ENCODE results near the gene GUCY1B1.

Gene GUCY1B1

DNA sequence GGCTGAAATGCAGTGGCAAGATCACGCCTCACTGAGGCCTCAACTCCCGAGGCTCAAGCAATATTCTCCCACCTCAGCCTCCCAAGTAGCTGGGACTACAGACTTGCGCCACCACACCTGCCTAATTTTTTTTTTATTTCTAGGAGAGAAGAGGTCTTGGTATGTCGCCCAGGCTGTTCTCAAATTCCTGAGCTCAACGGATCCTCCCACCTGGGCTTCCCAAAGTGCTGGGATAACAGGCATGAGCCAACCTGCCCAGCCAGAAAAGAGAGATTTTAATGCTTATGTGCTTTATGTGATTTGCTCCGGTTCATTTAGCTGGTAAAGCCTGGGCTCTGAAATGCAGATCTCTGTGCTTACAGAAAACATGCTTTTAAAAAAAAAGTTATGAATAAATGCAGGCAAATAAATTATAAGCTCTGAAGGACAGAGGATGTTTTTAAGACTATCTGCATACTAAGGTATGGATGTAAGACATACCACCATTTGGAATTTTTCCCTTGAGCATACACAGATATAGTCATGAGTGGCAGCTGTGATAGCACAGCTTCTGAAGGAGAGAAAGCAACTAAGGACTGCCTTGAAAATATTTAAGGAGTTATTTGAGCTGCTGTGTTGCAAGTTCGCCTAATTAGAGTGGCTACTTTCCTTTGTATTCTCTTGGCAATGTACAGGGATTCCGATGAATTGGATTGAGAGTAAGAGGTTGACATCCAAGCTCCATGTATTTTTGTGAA lies 13.8 kb downstream of the GUCY1B1 start:
- no peak for DNase-seq (ENCODE audit: low spot score)
- Mint-ChIP-seq H3K27ac (no peak overlapping the region), H3K4me1 (ENCODE audit: low read depth) (no peaks in the 10 kb centered on the region), H3K9me3 (no peaks in the 10 kb centered on the region), H3K36me3 (ENCODE audit: low read depth) (no peaks in the 10 kb centered on the region), H3K4me3 (no peak overlapping the region), H3K27me3 (ENCODE audit: low read depth) (peaks cover 4% of the 10 kb centered on the region)

- Mint-ChIP-seq H3K4me1 (ENCODE audit: low read depth) (no peaks in the 10 kb centered on the region), H3K27ac (no peak overlapping the region), H3K9me3 (no peaks in the 10 kb centered on the region), H3K27me3 (ENCODE audit: low read depth) (peaks cover 4% of the 10 kb centered on the region), H3K4me3 (no peak overlapping the region), H3K36me3 (ENCODE audit: low read depth) (no peaks in the 10 kb centered on the region)
- no peak for DNase-seq (ENCODE audit: low spot score)
Measured at GRCh38 chr4:155773196-155773800, 14.5 kb downstream of the GUCY1B1 start.

DNA sequence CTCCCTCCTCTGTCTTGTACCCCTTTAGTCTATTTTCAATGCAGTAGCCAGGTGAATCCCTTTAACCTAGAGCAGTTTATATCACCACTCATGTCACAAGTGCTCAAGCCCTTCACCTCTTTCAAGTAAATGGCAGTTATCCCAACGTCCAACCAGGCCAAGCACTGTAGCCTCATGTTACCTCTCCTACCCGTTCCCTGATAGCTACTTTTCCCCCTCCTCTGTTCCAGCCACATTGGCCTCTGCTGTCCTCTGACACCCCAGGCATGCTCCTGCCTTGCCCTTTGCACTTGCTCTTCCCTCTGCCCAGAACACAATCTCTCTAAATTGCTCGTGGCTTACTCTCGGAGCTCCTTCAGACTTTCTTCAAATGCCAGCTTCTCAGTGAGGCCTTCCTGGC lies 15.2 kb downstream of the GUCY1B1 start:
- H3K4me1 Mint-ChIP-seq (ENCODE audit: low read depth) = no peaks in the 10 kb centered on the region
- no peak for DNase-seq (ENCODE audit: low spot score)
- peaks cover 2% of the 10 kb centered on the region for H3K27me3 Mint-ChIP-seq (ENCODE audit: low read depth)
- no peak overlapping the region for H3K27ac Mint-ChIP-seq
- H3K9me3 Mint-ChIP-seq = no peaks in the 10 kb centered on the region
- H3K36me3 Mint-ChIP-seq (ENCODE audit: low read depth) = no peaks in the 10 kb centered on the region
- no peak overlapping the region for H3K4me3 Mint-ChIP-seq

- H3K36me3 Mint-ChIP-seq (ENCODE audit: low read depth) = no peaks in the 10 kb centered on the region
- no peaks in the 10 kb centered on the region for H3K4me1 Mint-ChIP-seq (ENCODE audit: low read depth)
- no peak overlapping the region for H3K4me3 Mint-ChIP-seq
- H3K27me3 Mint-ChIP-seq (ENCODE audit: low read depth) = no peaks in the 10 kb centered on the region
- no peaks in the 10 kb centered on the region for H3K9me3 Mint-ChIP-seq
- H3K27ac Mint-ChIP-seq = no peak overlapping the region
- DNase-seq (ENCODE audit: low spot score) = no peak
Measured at GRCh38 chr4:155777971-155778735, 19.3 kb downstream of the GUCY1B1 start.

DNA sequence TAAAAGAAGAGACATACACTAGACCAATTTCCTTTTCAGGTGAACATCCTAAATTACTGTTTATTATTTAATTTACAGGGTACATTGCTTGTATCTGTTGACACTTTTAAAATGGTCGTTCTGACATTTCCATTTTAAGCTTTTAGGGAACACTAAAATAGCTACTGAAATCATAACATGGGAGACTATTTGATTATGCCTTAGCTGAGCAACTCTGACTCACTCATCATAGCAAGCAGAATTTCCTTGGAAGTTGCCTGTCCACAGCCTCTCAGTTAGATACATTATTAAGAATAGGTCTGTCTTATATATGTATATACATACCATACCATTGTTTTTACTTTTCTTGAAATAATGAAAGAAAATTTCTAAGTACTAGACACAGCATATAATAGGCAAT lies 22.0 kb downstream of the GUCY1B1 start:
- H3K9me3 Mint-ChIP-seq = no peaks in the 10 kb centered on the region
- no peaks in the 10 kb centered on the region for H3K27me3 Mint-ChIP-seq (ENCODE audit: low read depth)
- H3K4me3 Mint-ChIP-seq = no peak overlapping the region
- DNase-seq (ENCODE audit: low spot score) = no peak
- no peaks in the 10 kb centered on the region for H3K4me1 Mint-ChIP-seq (ENCODE audit: low read depth)
- H3K27ac Mint-ChIP-seq = no peak overlapping the region
- no peaks in the 10 kb centered on the region for H3K36me3 Mint-ChIP-seq (ENCODE audit: low read depth)

GRCh38 chr4:155781249-155781831 lies 22.5 kb downstream of the GUCY1B1 start:
- Mint-ChIP-seq H3K9me3 (no peaks in the 10 kb centered on the region), H3K4me3 (no peak overlapping the region), H3K36me3 (ENCODE audit: low read depth) (no peaks in the 10 kb centered on the region), H3K4me1 (ENCODE audit: low read depth) (no peaks in the 10 kb centered on the region), H3K27me3 (ENCODE audit: low read depth) (no peaks in the 10 kb centered on the region), H3K27ac (no peak overlapping the region)
- no peak for DNase-seq (ENCODE audit: low spot score)

- Mint-ChIP-seq H3K27ac (no peak overlapping the region), H3K36me3 (ENCODE audit: low read depth) (no peaks in the 10 kb centered on the region), H3K9me3 (no peaks in the 10 kb centered on the region), H3K4me1 (ENCODE audit: low read depth) (peaks cover 3% of the 10 kb centered on the region), H3K27me3 (ENCODE audit: low read depth) (no peaks in the 10 kb centered on the region), H3K4me3 (no peak overlapping the region)
- DNase-seq (ENCODE audit: low spot score) = no peak
Measured at GRCh38 chr4:155784637-155785036, 25.8 kb downstream of the GUCY1B1 start.

GRCh38 chr4:155785828-155786227 lies 27.0 kb downstream of the GUCY1B1 start:
- DNase-seq (ENCODE audit: low spot score) = no peak

DNA sequence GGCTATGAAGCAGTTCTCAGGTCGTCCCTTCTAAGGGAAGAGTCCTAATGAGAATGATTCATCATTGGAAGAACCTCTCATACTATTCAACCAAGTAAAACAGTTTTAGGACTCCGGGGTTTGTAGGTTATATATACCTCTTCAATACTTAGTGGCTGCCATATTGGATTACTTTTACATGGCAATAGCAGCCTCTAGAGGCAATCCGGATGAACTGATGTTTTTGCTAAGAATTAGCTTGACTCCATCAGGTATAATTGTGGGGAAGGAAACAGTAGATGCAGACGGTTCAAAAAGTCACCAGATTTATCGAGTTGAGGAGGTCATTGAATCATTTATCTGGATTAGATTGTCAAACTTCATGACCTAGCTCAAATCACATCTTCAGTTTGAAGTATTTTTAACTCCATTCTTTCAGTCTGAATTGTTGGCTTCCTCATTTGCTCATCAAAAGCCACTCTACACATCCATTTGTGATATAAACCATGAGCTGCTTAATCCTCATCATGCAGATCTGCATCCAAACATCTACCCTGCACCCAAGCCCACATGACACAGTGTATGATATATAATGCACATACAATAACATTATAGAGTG lies 28.4 kb downstream of the GUCY1B1 start:
- no peak overlapping the region for H3K4me3 Mint-ChIP-seq
- H3K4me1 Mint-ChIP-seq (ENCODE audit: low read depth) = peaks cover 3% of the 10 kb centered on the region
- H3K27me3 Mint-ChIP-seq (ENCODE audit: low read depth) = no peaks in the 10 kb centered on the region
- H3K36me3 Mint-ChIP-seq (ENCODE audit: low read depth) = no peaks in the 10 kb centered on the region
- no peak for DNase-seq (ENCODE audit: low spot score)
- H3K9me3 Mint-ChIP-seq = no peaks in the 10 kb centered on the region
- no peak overlapping the region for H3K27ac Mint-ChIP-seq

More at GRCh38 chr4:155785828-155786227, 27.0 kb downstream of the GUCY1B1 start:
- Mint-ChIP-seq H3K27me3 (ENCODE audit: low read depth) (no peaks in the 10 kb centered on the region), H3K27ac (no peak overlapping the region), H3K4me3 (no peak overlapping the region), H3K9me3 (no peaks in the 10 kb centered on the region), H3K4me1 (ENCODE audit: low read depth) (peaks cover 3% of the 10 kb centered on the region), H3K36me3 (ENCODE audit: low read depth) (no peaks in the 10 kb centered on the region)

GRCh38 chr4:155789391-155789790 lies 30.6 kb downstream of the GUCY1B1 start:
- Mint-ChIP-seq H3K4me1 (ENCODE audit: low read depth) (peaks cover 3% of the 10 kb centered on the region), H3K9me3 (no peaks in the 10 kb centered on the region), H3K27me3 (ENCODE audit: low read depth) (no peaks in the 10 kb centered on the region), H3K4me3 (no peak overlapping the region), H3K36me3 (ENCODE audit: low read depth) (no peaks in the 10 kb centered on the region), H3K27ac (no peak overlapping the region)
- DNase-seq (ENCODE audit: low spot score) = no peak

DNA sequence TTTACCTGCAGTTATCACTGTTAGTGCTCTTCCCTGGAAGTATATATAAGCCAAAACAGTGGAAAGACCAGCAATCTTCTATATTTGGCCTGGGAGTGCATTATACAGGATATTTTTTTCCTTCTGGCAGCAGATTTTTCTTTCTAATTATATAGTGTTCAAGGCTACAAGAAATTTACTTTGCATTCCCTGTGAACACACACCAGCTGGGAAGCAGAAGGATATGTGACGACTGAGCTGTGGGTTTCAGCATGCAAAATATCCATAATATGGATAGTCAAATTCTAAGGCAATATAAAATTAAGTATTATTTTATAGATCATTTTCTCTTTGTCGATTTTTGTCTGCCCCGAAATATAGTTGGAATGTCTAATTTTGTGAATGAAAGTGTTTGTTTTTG lies 31.2 kb downstream of the GUCY1B1 start:
- Mint-ChIP-seq H3K4me1 (ENCODE audit: low read depth) (peaks cover 3% of the 10 kb centered on the region), H3K36me3 (ENCODE audit: low read depth) (no peaks in the 10 kb centered on the region), H3K27ac (no peak overlapping the region), H3K4me3 (no peak overlapping the region), H3K27me3 (ENCODE audit: low read depth) (no peaks in the 10 kb centered on the region), H3K9me3 (no peaks in the 10 kb centered on the region)
- no peak for DNase-seq (ENCODE audit: low spot score)

- no peak for DNase-seq (ENCODE audit: low spot score)
- Mint-ChIP-seq H3K27me3 (ENCODE audit: low read depth) (no peaks in the 10 kb centered on the region), H3K9me3 (no peaks in the 10 kb centered on the region), H3K4me3 (no peak overlapping the region), H3K36me3 (ENCODE audit: low read depth) (no peaks in the 10 kb centered on the region), H3K4me1 (ENCODE audit: low read depth) (no peaks in the 10 kb centered on the region), H3K27ac (no peak overlapping the region)
Measured at GRCh38 chr4:155794589-155795236, 35.9 kb downstream of the GUCY1B1 start.

DNA sequence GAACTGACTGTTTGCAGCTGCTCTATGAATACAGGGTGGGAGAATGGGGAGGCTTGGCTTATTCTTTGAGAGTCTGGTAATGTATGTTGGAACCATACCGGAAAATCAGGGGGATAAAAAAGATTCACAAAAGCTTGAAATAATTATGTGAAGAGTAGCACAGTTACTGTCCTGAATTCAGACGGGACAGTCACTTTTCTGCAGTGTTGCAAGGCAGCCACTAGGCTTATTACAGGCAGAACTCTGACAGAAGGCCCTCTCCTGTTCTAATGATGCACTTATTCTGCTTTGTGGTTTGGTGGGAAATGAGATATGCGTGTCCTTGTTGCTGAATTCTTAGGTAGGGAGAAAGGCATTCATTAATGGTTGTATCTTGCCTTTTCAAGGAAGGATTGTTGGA lies 37.2 kb downstream of the GUCY1B1 start:
- Mint-ChIP-seq H3K4me3 (no peak overlapping the region), H3K4me1 (ENCODE audit: low read depth) (no peaks in the 10 kb centered on the region), H3K27ac (no peak overlapping the region), H3K36me3 (ENCODE audit: low read depth) (no peaks in the 10 kb centered on the region), H3K9me3 (no peaks in the 10 kb centered on the region), H3K27me3 (ENCODE audit: low read depth) (no peaks in the 10 kb centered on the region)
- DNase-seq (ENCODE audit: low spot score) = no peak
